Endodermal cell (in vitro differentiated cells): Measurements from ENCODE around the gene SORCS1. TPM values are rescaled to one million over a fixed set of nuclear protein-coding genes. Genes with fewer than 3 reads are reported as not detected.

Experiments used
- DNase-seq: peaks from one replicate; pipeline ENCODE4 v3.0.0-alpha.2; 2017
- H3K27ac ChIP-seq: 2 replicates; pipeline ENCODE4 v1.5.1; 2013; ENCODE audit warnings: mild to moderate bottlenecking, low read depth, low read length, moderate library complexity
- H3K27me3 ChIP-seq: 2 replicates; pipeline ENCODE4 v1.6.1; 2013; ENCODE audit warnings: mild to moderate bottlenecking, low read length, moderate library complexity; ENCODE audit not compliant: insufficient read depth, control insufficient read depth, poor library complexity, severe bottlenecking
- H3K36me3 ChIP-seq: 2 replicates; pipeline ENCODE4 v1.7.0; 2013; ENCODE audit warnings: mild to moderate bottlenecking, low read length, moderate library complexity; ENCODE audit not compliant: control insufficient read depth, insufficient read depth
- H3K4me1 ChIP-seq: one replicate; pipeline ENCODE4 v1.7.0; 2013; ENCODE audit warnings: low read length; ENCODE audit not compliant: control insufficient read depth, insufficient read depth
- H3K4me3 ChIP-seq: 2 replicates; pipeline ENCODE4 v1.5.1; 2013; ENCODE audit warnings: mild to moderate bottlenecking, low read length, moderate library complexity
- H3K9ac ChIP-seq: 2 replicates; pipeline ENCODE4 v1.6.1; 2013; ENCODE audit warnings: mild to moderate bottlenecking, low read length, moderate library complexity; ENCODE audit not compliant: poor library complexity, severe bottlenecking; ENCODE audit errors: extremely low read depth
- H3K9me3 ChIP-seq: 2 replicates; pipeline ENCODE4 v1.6.1; 2013; ENCODE audit warnings: mild to moderate bottlenecking, low read length, moderate library complexity; ENCODE audit not compliant: control insufficient read depth
- H3K27ac Mint-ChIP-seq: 2 replicates; pipeline ENCODE4 v1.8.0; 2020; ENCODE audit warnings: mixed read lengths
- H3K27me3 Mint-ChIP-seq: 2 replicates; pipeline ENCODE4 v1.8.0; 2021; ENCODE audit warnings: mild to moderate bottlenecking, mixed read lengths; ENCODE audit not compliant: insufficient read depth
- H3K36me3 Mint-ChIP-seq: 2 replicates; pipeline ENCODE4 v1.8.0; 2020; ENCODE audit warnings: low read depth, mixed read lengths
- H3K4me1 Mint-ChIP-seq: 2 replicates; pipeline ENCODE4 v1.8.0; 2020; ENCODE audit warnings: mixed read lengths
- H3K4me3 Mint-ChIP-seq: 2 replicates; pipeline ENCODE4 v1.8.0; 2020; ENCODE audit warnings: mild to moderate bottlenecking, moderate library complexity, mixed read lengths
- H3K9me3 Mint-ChIP-seq: 2 replicates; pipeline ENCODE4 v1.8.0; 2020; ENCODE audit warnings: mild to moderate bottlenecking, mixed read lengths
- WGBS, 2 experiments: methylation state at CpG; one replicate each; pipeline versions ENCODE4 v1.1.5 to v1.1.7; 2013; ENCODE audit warnings: missing lambda C conversion rate in 2 of 2, mixed read lengths in 1 of 2; ENCODE audit not compliant: insufficient coverage in 1 of 2, insufficient read length in 1 of 2; 5-methylcytosine and 5-hydroxymethylcytosine counted together
- total RNA-seq, 2 donors: library from RNA; stranded (reverse); fragmentation: NEBNext Ultra II Directional in 1 of 2; extraction: Animal tissue kit (Norgen Biotek cat#: 25700) in 1 of 2; gene quantifications; 2 replicates in 1 of 2; 3 replicates in 1 of 2; pipeline ENCODE4 v1.2.1, GENCODE V29; 2021
- TF ChIP-seq, protein P1 (sequence below): fragments of 200-600 bp; sonication (generic); conservative IDR thresholded peaks from 2 replicates; pipeline ENCODE4 v1.5.0; 2021; ENCODE audit warnings: antibody characterized with exemption, mild to moderate bottlenecking

SORCS1 gene
- total RNA-seq, 2 donors from 2014 or later = 57.4 to 79.6 TPM

DNA sequence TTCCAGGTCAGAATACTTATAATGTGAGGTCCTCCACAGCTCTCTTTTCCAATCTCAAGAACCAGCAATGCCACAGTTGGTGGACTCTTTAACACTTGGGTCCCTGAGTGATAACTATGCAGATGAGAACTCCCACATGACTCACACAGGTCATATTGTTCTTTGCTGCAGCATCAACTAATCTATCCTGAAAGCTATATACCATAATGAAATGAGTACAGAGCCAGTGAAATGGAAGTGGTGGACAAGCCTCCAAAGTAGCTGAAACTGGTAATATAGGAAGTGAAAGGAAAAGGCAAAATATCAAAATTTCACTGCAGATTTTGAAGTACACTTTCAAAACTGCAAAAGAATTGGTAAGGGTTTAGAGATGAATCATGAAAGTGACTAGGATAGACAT is 45.6 kb downstream of the SORCS1 start:
- Mint-ChIP-seq H3K36me3 (peaks cover 15% of the 10 kb centered on the region), H3K4me3 (no peak overlapping the region), H3K27ac (no peak overlapping the region), H3K27me3 (no peaks in the 10 kb centered on the region), H3K4me1 (peaks cover 8% of the 10 kb centered on the region), H3K9me3 (peaks cover 2% of the 10 kb centered on the region)
- Histone ChIP-seq H3K4me3 (peak overlapping the region; percentile 33), H3K9ac (no peak overlapping the region), H3K36me3 (peaks cover 27% of the 10 kb centered on the region), H3K27ac (no peak overlapping the region), H3K4me1 (no peaks in the 10 kb centered on the region), H3K9me3 (peaks cover 22% of the 10 kb centered on the region), H3K27me3 (no peaks in the 10 kb centered on the region)
- TF ChIP-seq, protein P1, sequence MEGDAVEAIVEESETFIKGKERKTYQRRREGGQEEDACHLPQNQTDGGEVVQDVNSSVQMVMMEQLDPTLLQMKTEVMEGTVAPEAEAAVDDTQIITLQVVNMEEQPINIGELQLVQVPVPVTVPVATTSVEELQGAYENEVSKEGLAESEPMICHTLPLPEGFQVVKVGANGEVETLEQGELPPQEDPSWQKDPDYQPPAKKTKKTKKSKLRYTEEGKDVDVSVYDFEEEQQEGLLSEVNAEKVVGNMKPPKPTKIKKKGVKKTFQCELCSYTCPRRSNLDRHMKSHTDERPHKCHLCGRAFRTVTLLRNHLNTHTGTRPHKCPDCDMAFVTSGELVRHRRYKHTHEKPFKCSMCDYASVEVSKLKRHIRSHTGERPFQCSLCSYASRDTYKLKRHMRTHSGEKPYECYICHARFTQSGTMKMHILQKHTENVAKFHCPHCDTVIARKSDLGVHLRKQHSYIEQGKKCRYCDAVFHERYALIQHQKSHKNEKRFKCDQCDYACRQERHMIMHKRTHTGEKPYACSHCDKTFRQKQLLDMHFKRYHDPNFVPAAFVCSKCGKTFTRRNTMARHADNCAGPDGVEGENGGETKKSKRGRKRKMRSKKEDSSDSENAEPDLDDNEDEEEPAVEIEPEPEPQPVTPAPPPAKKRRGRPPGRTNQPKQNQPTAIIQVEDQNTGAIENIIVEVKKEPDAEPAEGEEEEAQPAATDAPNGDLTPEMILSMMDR = no peak
- DNase-seq = no peak

GRCh38 chr10:107104026-107104652 is 60.4 kb downstream of the SORCS1 start:
- Histone ChIP-seq H3K9me3 (peaks cover 16% of the 10 kb centered on the region), H3K4me3 (no peak overlapping the region), H3K36me3 (peaks cover 42% of the 10 kb centered on the region), H3K27me3 (no peaks in the 10 kb centered on the region), H3K9ac (no peak overlapping the region), H3K4me1 (peaks cover 5% of the 10 kb centered on the region), H3K27ac (peak overlapping the region; percentile 94)
- Mint-ChIP-seq H3K36me3 (peaks cover 16% of the 10 kb centered on the region), H3K4me3 (no peak overlapping the region), H3K27me3 (no peaks in the 10 kb centered on the region), H3K4me1 (peaks cover 13% of the 10 kb centered on the region), H3K27ac (no peak overlapping the region), H3K9me3 (peaks cover 13% of the 10 kb centered on the region)
- 87 to 90% methylated on average over 2 to 4 of the region's 4 CpGs for WGBS, 2 experiments
- no peak for DNase-seq
- TF ChIP-seq, protein P1 = no peak

DNA sequence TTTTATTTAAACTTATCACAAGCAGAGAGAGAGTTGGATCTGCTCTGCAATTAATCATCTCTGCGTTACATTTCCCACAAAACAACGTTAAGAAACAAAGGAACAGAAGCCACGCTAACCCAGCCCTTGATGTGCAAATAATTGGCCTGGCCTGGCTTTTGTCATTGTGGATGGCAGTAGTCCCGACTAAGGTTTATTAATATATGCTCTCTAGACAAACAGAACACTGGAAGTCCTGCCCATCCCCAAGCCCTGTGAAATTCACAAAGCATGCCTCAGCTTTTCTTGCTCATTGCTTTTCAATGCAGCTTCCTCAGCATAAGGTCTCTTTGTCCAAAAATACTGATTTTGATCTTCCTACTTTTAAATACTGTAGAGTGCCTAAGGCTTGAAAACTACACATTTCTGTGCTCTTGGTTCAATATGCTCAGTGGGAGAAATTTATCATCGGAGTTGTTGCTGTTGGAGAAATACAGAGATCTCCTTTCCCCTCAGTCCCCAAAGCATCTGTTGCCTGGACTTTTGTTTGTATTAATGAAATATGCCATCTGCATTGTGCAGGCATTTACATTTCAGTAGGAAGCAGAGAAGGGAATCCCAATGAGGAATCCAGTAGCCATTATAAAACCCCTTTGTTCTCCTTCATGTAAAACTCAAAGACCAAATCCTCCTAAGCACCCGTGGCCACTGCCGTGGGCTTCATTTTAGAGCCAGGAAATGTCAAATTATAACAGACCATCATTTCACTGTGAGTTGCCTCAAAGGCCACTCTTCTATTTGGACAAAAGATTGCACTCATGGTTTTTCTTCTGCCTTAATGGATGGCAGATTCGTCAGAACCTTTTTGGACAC is 61.1 kb downstream of the SORCS1 start:
- Mint-ChIP-seq H3K27ac (no peak overlapping the region), H3K9me3 (peaks cover 7% of the 10 kb centered on the region), H3K36me3 (peaks cover 11% of the 10 kb centered on the region), H3K4me1 (peaks cover 13% of the 10 kb centered on the region), H3K27me3 (no peaks in the 10 kb centered on the region), H3K4me3 (no peak overlapping the region)
- H3K4me1 ChIP-seq = peaks cover 5% of the 10 kb centered on the region
- 63 to 87% methylated on average over 8 of the region's 8 CpGs for WGBS, 2 experiments
- H3K36me3 ChIP-seq = peaks cover 36% of the 10 kb centered on the region
- peaks cover 9% of the 10 kb centered on the region for H3K9me3 ChIP-seq
- TF ChIP-seq, protein P1 = no peak
- no peak for DNase-seq
- no peak overlapping the region for H3K9ac ChIP-seq
- H3K27ac ChIP-seq = peak overlapping the region; percentile 94
- no peak overlapping the region for H3K4me3 ChIP-seq
- H3K27me3 ChIP-seq = no peaks in the 10 kb centered on the region
